Endothelial cell of umbilical vein (primary cell): ENCODE measurements around the gene PHC2. TPM values are rescaled to one million over a fixed set of nuclear protein-coding genes. Genes with fewer than 3 reads are reported as not detected.

Experiments used
- BruUV-seq: library from RNA; stranded (reverse); fragments of 400-500 nt; replicated peaks from 2 replicates; lab custom pipeline; 2021; lab: Mats Ljungman, UMichigan
- CTCF ChIA-PET: fragments of 300-600, 350-600 bp; sonication (Branson Sonifier 250); formaldehyde crosslinking; loops from one replicate; lab custom pipeline; 2021; ENCODE audit warnings: antibody characterized with exemption, inconsistent platforms; lab: Charles Lee
- POLR2A ChIA-PET: fragments of 300-600, 350-600 bp; sonication (Branson Sonifier 250); formaldehyde crosslinking; loops from one replicate; lab custom pipeline; 2021; ENCODE audit warnings: antibody characterized with exemption, inconsistent platforms; lab: Charles Lee
- DNase-seq: peaks from one replicate; pipeline ENCODE4 v3.0.0-alpha.2; 2011; ENCODE audit warnings: low read depth, low spot score
- FAIRE-seq: peaks from 2 replicates; lab custom pipeline; 2011; peaks lifted over from hg19 to GRCh38; lab: Jason Lieb, UNC
- H2AFZ ChIP-seq: 2 replicates; pipeline ENCODE4 v1.6.0; 2012; ENCODE audit warnings: low read depth, low read length, control low read depth, inconsistent platforms
- H3K27ac ChIP-seq: 2 replicates; pipeline ENCODE4 v1.5.1; 2011; ENCODE audit warnings: low read depth, mild to moderate bottlenecking, control low read depth, low read length, moderate library complexity; ENCODE audit not compliant: insufficient read depth
- H3K27me3 ChIP-seq, 2 experiments: 2 replicates each; pipeline versions ENCODE4 v1.6.0 to v1.6.1; 2011; ENCODE audit warnings: low read length in 2 of 2, mixed read lengths in 1 of 2; ENCODE audit not compliant: control insufficient read depth in 2 of 2, insufficient read depth in 2 of 2
- H3K36me3 ChIP-seq, 2 experiments: 2 replicates in 1 of 2; 3 replicates in 1 of 2; pipeline ENCODE4 v1.5.1; 2011; ENCODE audit warnings: low read length in 2 of 2, mild to moderate bottlenecking in 1 of 2, moderate library complexity in 1 of 2; ENCODE audit not compliant: control insufficient read depth in 2 of 2, insufficient read depth in 2 of 2; ENCODE audit errors: extremely low read depth in 1 of 2
- H3K4me1 ChIP-seq: 3 replicates; pipeline ENCODE4 v1.5.1; 2011; ENCODE audit warnings: mild to moderate bottlenecking, low read length; ENCODE audit not compliant: control insufficient read depth, insufficient read depth; ENCODE audit errors: extremely low read depth
- H3K4me2 ChIP-seq: 2 replicates; pipeline ENCODE4 v1.6.1; 2011; ENCODE audit warnings: low read length, control low read depth, mixed read lengths; ENCODE audit not compliant: insufficient read depth
- H3K4me3 ChIP-seq, 3 experiments: fragments of 200-600 bp in 1 of 3; sonication (generic), shearing (Covaris generic) in 1 of 3; replicated peaks in 1 of 3; 2 replicates each; pipeline ENCODE4 v1.5.1; 2011 to 2016; ENCODE audit warnings: control low read depth in 3 of 3, low read length in 3 of 3, mild to moderate bottlenecking in 2 of 3, inconsistent platforms in 1 of 3, low read depth in 1 of 3, moderate library complexity in 1 of 3; ENCODE audit not compliant: insufficient read depth in 1 of 3
- H3K79me2 ChIP-seq: 2 replicates; pipeline ENCODE4 v1.6.0; 2012; ENCODE audit warnings: low read length, inconsistent platforms; ENCODE audit not compliant: control insufficient read depth, insufficient read depth
- H3K9ac ChIP-seq: replicated peaks from 2 replicates; pipeline ENCODE3; 2011; ENCODE audit warnings: low read length, control low read depth; ENCODE audit not compliant: insufficient read depth; ENCODE audit errors: extremely low read depth
- H3K9me1 ChIP-seq: replicated peaks from 3 replicates; pipeline ENCODE4 v1.6.0; 2011; ENCODE audit warnings: mild to moderate bottlenecking, low read length; ENCODE audit not compliant: control insufficient read depth, insufficient read depth; ENCODE audit errors: extremely low read depth
- H3K9me3 ChIP-seq: replicated peaks from 2 replicates; pipeline ENCODE4 v1.5.1; 2012; ENCODE audit warnings: low read length, inconsistent platforms; ENCODE audit not compliant: control insufficient read depth, insufficient read depth
- H4K20me1 ChIP-seq: replicated peaks from 2 replicates; pipeline ENCODE3; 2011; ENCODE audit warnings: mild to moderate bottlenecking, low read length; ENCODE audit not compliant: control insufficient read depth, insufficient read depth; ENCODE audit errors: extremely low read depth
- EZH2 ChIP-seq: IDR thresholded peaks from 2 replicates; pipeline ENCODE4 v1.6.1; 2012; ENCODE audit warnings: borderline replicate concordance, low read depth, mild to moderate bottlenecking, moderate library complexity, low read length, inconsistent platforms; ENCODE audit not compliant: severe bottlenecking
- FOS ChIP-seq: IDR thresholded peaks from 2 replicates; pipeline ENCODE4 v1.6.1; 2011; ENCODE audit warnings: mild to moderate bottlenecking, low read length, moderate library complexity, borderline replicate concordance; ENCODE audit not compliant: insufficient read depth
- GATA2 ChIP-seq: IDR thresholded peaks from 2 replicates; pipeline ENCODE4 v1.7.0; 2011; ENCODE audit warnings: low read depth, mild to moderate bottlenecking, moderate library complexity, mixed read lengths, low read length; ENCODE audit not compliant: insufficient read length, insufficient read depth
- JUN ChIP-seq: IDR thresholded peaks from 2 replicates; pipeline ENCODE4 v1.6.1; 2011; ENCODE audit warnings: borderline replicate concordance, low read depth; ENCODE audit not compliant: insufficient read length, insufficient read depth
- MYC ChIP-seq: IDR thresholded peaks from one replicate; pipeline ENCODE4 v1.6.1; 2011; ENCODE audit warnings: mild to moderate bottlenecking, low read depth, low read length
- POLR2A ChIP-seq: IDR thresholded peaks from 2 replicates; pipeline ENCODE4 v1.6.1; 2012; ENCODE audit warnings: low read depth, mild to moderate bottlenecking, control low read depth, low read length
- POLR2AphosphoS5 ChIP-seq: IDR thresholded peaks from 2 replicates; pipeline ENCODE4 v1.6.1; 2012; ENCODE audit warnings: low read depth, mild to moderate bottlenecking, control low read depth, low read length, moderate library complexity; ENCODE audit not compliant: insufficient read depth
- dilution Hi-C: fragments of 300-500 bp; cut with MboI; formaldehyde crosslinking; loops from one replicate; pipeline ENCODE4 v1.15.0; 2019; ENCODE audit warnings: low sequenced_read_pairs; ENCODE audit not compliant: extremely low pct_ligation_motif_present
- intact Hi-C: fragments of 100-400 bp; cut with micrococcal nuclease; formaldehyde crosslinking; loops from one replicate; pipeline ENCODE4 v1.10.0; 2022
- polyA plus RNA-seq, 4 experiments: library from polyadenylated mRNA; depleted of rRNA in 3 of 4; stranded (reverse) in 3 of 4; unstranded in 1 of 4; fragments of >200 nt; gene quantifications; 2 replicates each; pipeline versions ENCODE4 v1.2.1 to v1.2.3, GENCODE V29; 2011 to 2012; ENCODE audit warnings: missing spikeins in 1 of 4
- total RNA-seq: library from RNA; stranded (reverse); gene quantifications from 2 replicates; pipeline ENCODE4 v1.2.3, GENCODE V29; 2021
- TF ChIP-seq, protein P1 (sequence below), 2 donors: IDR thresholded peaks; 1 replicate in 1 of 2; 2 replicates in 1 of 2; pipeline ENCODE4 v1.5.1; 2011; ENCODE audit warnings: low read length in 2 of 2, mild to moderate bottlenecking in 2 of 2, moderate library complexity in 2 of 2, control low read depth in 1 of 2, inconsistent platforms in 1 of 2, low read depth in 1 of 2; ENCODE audit not compliant: insufficient read depth in 1 of 2; ENCODE audit errors: extremely low read depth in 1 of 2
- TF ChIP-seq, protein P2 (sequence below): IDR thresholded peaks from 2 replicates; pipeline ENCODE4 v1.6.1; 2011; ENCODE audit not compliant: insufficient read depth, insufficient read length

The PHC2 gene
- total and polyA plus RNA-seq, 2 donors (not counting 3 experiments of a cell fraction or from before 2014, with no cell fraction given): 65.6 to 79.0 TPM

DNA sequence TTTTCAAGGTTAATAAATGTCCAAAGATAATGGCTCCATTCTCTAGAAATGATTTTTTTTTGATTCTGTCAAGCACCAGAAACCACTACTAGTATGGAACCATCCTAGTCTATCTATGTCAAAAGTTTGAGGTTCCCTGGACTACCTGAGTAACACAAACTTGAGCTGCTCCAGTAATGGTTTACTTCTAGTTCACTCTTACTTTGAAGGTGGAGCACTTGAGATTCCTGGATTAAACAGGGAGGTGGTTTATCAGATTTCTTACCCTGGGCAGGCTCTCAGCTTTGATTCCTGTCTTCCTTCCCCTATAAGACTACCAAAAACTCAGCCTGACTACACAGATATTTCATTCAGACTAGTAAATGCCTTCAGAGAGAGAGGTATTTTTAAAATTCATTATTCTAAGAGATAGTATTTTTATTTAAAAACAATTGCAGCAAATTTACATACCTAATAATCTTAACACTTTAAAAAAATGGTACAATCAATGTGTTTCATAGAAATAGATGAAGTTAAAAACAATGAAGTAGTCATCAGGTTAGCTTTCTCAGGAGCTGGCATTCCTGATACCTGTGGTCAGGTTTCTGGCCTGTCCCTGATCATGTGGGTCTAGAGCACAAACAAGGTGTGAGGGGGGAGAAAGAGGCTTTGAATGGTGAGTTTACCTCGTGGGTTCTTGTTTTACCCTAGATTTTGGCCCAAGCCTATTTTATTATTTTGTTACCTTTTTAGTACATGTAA, 23.4 kb downstream of the PHC2 start:
- H3K27me3 ChIP-seq: no peaks in the 10 kb centered on the region
- H3K79me2 ChIP-seq: no peaks in the 10 kb centered on the region
- TF ChIP-seq EZH2 (no peak), FOS (no peak), JUN (no peak), POLR2A (no peak), GATA2 (no peak), POLR2AphosphoS5 (no peak), MYC (no peak)
- TF ChIP-seq, protein P1, sequence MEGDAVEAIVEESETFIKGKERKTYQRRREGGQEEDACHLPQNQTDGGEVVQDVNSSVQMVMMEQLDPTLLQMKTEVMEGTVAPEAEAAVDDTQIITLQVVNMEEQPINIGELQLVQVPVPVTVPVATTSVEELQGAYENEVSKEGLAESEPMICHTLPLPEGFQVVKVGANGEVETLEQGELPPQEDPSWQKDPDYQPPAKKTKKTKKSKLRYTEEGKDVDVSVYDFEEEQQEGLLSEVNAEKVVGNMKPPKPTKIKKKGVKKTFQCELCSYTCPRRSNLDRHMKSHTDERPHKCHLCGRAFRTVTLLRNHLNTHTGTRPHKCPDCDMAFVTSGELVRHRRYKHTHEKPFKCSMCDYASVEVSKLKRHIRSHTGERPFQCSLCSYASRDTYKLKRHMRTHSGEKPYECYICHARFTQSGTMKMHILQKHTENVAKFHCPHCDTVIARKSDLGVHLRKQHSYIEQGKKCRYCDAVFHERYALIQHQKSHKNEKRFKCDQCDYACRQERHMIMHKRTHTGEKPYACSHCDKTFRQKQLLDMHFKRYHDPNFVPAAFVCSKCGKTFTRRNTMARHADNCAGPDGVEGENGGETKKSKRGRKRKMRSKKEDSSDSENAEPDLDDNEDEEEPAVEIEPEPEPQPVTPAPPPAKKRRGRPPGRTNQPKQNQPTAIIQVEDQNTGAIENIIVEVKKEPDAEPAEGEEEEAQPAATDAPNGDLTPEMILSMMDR (IDR thresholded peaks at IDR 0.05; ENCODE audit: extremely low read depth in 1 of 2, insufficient read depth in 1 of 2, low read depth in 1 of 2, low read length in 2 of 2): no peak
- TF ChIP-seq, protein P2, sequence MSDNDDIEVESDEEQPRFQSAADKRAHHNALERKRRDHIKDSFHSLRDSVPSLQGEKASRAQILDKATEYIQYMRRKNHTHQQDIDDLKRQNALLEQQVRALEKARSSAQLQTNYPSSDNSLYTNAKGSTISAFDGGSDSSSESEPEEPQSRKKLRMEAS: no peak
- no peak for FAIRE-seq
- intact Hi-C loops: no loop called here
- H3K36me3 ChIP-seq: no peaks in the 10 kb centered on the region
- no peak overlapping the region for H3K4me3 ChIP-seq
- H2AFZ ChIP-seq: no peak overlapping the region
- dilution Hi-C loops: no loop called here
- ChIA-PET CTCF (no interaction called here), POLR2A (no interaction called here)
- no TSS peak for BruUV-seq
- no peaks in the 10 kb centered on the region for H3K9me3 ChIP-seq
- no peak overlapping the region for H3K4me2 ChIP-seq
- no peaks in the 10 kb centered on the region for H4K20me1 ChIP-seq
- no peak overlapping the region for H3K27ac ChIP-seq
- no peak overlapping the region for H3K9ac ChIP-seq
- H3K9me1 ChIP-seq: no peaks in the 10 kb centered on the region
- H3K4me1 ChIP-seq: no peaks in the 10 kb centered on the region
- no peak for DNase-seq
